ENCODE results near the gene LPIN3.
A peak's percentile ranks its signal among the peaks of the same experiment; 100 is the strongest.

Gene LPIN3

DNA sequence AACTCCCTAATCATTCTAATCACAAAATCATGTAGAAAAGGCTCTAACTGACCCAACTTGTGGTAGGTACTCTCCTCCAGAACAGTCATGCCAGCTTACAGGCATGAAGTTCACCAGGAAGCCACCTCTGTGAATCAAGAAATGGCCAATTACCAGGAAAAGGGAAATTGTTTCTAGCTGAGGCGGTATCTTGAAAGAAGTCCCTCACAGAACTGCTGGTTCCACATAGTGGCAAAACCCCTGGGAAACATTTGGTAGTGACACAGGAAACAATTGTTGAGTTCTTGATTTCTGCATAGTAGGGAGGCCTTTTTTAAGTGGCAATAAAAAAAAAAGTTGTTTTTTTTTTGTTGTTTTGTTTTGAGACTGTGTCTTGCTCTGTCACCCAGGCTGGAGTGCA, 19.6 kb upstream of the LPIN3 start:
- DNase-seq (ENCODE audit: low read depth in 3 of 3), result no peak

DNA sequence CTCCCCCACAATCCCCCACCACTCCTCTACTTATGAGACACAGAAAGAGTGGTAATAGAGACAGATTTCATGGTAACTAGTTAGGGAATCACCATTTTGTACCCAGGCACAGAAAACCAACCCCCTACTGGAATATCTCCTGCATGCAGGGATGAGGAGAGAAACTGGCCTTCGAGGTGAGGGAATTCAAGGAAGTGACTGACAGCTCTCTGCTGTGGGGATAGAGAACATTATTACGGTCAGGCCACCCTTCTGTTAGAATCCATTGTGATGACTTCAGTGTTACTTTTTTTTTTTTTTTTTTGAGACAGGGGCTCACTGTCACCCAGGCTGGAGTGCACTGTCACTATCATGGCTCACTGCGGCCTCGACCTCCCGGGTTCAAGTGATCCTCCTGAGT, 13.4 kb upstream of the LPIN3 start:
- DNase-seq (ENCODE audit: low read depth in 3 of 3), result no peak

DNA sequence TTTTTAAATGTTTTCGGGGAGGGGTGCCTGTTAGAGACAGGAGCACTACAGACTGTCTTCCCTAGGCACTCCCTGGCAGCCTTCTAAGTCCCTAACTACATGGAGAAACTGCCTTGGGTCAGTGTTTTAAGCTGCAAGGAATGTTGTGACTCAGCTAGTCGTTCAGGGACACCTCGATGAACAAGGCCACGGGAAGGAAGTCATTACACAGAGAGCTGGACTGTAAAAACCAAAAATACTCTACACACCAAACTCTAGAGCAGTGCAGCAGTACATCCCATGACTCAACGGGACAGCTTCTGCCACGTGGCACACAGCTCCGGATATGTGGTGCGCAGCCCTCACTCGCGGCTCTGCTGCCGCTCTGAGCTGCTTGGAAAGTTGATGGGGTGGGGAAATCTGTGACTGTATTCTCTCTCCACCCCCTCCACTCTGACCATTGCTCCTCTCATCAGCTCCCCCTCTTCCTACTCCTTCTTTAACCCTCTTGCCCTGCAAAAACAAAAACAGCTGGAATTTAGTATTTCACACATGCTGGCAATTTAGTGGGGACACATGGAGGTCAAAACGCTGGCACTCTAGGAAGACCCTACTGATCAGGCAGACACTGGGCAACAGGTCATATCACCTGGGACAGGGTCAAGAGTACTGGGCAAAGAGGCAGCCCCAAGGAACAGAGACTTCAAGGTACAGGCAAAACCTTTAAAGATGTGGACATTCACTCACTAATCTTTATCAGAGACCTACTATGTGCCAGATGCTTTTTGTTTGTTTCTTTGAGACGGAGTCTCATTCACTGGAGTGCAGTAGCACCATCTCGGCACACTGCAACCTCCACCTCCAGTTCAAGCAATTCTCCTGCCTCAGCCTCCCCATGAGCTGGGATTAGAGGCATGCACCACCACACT, 10.9 kb upstream of the LPIN3 start:
- DNase-seq (ENCODE audit: low read depth in 3 of 3), result peak; percentile 28 to 63 (median 38)

DNA sequence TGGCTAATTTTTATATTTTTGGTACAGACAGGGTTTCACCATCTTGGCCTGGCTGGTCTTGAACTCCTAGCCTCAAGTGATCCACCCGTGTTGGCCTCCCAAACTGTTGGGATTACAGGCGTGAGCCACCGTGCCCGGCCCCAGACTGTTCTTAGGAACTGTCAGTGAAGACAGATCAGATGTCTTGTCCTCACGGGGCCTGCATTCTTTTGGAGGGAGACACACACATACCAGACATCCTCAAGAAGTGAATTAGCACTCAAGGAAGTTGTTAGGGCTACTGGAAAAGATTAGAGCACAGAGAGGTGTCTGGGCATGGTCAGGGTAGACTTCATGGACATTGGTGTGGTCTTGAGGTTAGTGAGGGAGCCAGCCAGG, 10.3 kb upstream of the LPIN3 start:
- DNase-seq (ENCODE audit: low read depth in 3 of 3), result no peak

DNA sequence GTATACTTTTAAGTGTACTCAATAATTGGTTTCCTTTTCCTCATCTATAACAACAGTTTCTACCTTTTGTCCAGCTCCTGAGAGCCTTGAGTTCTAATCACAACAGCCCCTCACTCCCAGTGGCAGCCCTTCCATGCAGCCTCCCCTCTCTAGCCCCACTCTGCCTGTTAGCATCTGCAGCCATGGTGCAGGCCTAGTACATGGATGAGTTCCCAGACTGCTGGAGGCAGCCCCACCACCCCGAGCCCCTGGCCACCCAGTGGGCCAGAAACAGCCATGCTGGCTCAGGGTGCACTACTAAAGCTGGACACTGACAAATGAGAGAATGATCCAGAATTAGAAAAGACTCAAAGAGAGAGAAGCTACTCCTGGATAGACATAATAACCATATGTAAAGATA, 9.7 kb upstream of the LPIN3 start:
- DNase-seq (ENCODE audit: low read depth in 3 of 3), result no peak

DNA sequence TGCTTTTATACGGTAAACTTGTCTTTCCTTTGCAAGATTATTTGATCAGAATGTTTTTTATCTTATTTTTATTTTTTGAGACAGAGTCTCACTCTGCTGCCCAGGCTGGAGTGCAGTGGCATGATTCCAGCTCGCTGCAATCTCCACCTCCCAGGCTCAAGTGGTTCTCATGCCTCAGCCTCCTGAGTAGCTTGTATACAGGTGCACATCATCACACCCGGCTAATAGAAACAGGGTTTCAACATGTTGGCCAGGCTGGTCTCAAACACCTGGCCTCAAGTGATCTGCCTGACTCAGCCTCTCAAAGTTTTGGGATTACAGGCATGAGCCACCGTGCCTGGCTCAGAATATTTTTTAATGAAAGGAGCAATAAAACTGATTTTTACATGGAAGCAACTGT, 8.9 kb upstream of the LPIN3 start:
- no peak for DNase-seq (ENCODE audit: low read depth in 3 of 3)

DNA sequence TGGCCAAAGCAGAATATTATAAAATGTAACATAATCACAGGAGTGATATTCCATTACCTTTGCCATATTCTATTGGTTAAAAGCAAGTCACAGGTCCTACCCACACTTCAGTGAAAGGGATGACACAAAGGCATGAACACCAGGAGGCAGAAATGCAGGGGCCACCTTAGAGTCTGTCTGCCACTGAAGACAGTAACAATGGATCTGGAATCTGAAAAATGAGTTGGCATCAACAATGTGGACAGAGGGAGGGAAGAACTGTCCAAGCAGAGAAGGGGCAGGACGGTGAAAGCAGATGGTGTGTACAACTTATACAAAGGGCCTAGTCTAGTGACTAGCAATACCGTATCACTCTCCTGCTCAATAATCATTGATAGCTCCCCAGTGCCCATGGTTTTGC, 6.6 kb upstream of the LPIN3 start:
- no peak for DNase-seq (ENCODE audit: low read depth in 3 of 3)

DNA sequence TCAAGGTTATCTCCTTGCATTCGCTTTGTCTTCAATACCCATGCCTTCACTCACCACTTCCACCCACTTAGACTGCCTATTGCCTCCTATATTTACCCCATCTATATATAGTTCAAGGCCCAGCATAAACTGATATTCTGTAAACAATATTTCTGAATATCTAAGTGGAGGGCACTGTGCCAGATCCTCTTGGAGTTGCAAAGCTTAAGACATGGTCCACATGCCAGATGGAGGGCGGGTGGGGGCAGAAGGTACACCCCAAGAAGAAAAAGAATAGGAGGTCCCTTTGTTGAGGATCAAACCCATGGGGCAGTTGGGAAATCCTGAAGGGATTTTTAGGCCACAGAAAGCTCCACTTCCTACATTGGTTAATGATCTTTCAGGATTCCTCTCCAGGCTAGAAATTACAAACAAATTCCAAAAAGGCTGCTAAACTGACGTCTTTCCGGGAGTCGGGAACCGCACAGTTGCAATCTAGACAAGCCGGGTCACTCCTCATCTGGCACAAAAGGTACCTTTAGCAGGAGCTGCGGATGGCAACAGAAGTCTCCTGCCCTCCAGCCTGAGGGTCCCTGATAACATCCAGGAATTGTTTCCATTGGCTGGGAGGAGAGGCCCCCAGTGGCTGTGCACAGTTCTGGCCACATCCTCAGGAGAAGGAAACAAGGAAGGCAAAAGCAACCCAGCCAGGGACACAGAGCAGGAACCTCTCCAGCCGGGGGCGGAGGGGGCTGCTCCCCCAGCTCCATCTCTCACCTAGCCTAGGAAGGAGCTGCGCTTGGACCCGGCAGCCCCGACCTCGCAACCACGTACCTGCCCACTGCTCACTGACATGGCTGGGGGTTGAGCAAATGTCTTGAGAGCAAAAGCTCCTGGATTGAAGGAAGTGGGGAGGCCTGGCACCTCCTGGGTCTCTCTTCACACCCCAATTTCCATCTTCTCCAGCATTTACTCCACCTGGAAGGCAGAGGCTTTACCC, 5.9 kb upstream of the LPIN3 start:
- no peak for DNase-seq (ENCODE audit: low read depth in 3 of 3)

DNA sequence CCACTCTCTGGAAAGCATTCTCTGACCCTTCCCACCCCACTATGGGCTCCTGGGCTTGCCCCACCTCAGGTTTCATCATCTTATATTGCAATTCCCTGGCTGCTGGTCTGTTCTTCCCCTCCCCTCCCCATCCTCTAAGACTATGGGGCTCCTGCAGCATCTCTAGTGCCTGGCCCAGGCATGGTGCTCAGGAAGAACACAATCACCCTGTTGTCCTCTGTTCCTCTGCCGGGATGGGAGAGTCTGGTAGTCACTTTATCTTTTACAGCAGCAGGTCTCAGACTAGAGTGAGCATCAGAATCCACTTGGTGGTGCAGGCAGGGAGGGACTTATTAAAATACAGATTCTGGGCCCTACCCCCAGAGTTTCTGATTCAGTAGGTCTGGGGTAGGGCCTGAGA, 5.0 kb upstream of the LPIN3 start:
- no peak for DNase-seq (ENCODE audit: low read depth in 3 of 3)

DNA sequence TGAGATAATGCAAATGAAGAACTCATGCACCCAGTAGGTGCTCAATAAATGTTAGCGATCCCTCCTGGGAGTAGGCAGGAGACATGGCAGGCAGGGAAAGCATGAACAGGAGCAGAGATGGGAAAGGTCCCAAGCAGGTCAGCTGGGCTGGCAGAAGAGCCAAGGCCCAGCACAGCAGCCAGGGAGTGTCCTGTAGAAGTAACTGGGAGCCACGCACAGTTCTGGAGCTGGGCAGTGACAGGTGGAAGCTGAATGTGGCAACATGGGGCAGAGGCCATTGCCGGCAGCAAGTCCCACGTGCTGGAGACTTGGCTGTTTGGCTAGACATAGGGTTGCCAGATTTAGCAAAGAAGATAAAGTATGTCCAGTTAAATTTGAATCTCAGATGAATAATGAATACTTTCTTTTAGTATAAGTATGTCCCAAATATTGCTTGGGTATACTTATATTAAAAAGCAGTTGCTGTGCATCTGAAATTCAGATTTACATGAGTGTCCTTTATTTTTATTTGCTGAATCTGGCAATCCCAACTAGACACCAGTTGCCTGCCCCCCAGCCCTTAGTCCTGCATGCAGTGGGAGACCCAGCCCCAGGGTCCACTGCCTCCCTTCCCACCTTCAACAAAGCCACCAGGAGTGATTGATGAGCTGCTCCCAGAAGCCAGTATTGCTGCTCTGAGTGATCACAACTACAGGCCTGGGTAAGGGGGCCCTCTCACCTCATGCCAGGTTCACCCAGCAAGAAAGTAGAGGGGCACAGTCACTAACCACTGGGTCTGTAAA, 3.7 kb upstream of the LPIN3 start:
- no peak for DNase-seq (ENCODE audit: low read depth in 3 of 3)

DNA sequence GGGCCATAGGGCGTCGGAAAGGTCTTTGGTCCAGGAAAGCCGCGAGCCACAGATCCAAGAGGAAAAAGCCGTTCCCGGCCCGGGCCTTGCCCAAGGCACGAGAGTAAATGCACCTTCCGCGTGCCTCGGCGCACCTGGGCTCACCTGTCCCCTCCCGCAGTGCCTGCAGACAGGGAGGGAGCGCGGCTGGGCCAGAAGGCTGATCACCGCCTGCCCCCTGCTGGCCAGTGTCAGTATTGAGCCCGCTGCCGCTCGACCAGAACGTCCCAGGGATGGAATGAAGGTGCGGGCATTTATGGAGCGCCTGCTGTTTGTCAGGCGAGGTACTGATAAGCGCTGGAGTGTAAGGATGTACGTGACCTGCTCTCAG, 679 bp upstream of the LPIN3 start:
- DNase-seq (ENCODE audit: low read depth in 3 of 3), result peak; percentile 70 to 81 (median 71)

DNA sequence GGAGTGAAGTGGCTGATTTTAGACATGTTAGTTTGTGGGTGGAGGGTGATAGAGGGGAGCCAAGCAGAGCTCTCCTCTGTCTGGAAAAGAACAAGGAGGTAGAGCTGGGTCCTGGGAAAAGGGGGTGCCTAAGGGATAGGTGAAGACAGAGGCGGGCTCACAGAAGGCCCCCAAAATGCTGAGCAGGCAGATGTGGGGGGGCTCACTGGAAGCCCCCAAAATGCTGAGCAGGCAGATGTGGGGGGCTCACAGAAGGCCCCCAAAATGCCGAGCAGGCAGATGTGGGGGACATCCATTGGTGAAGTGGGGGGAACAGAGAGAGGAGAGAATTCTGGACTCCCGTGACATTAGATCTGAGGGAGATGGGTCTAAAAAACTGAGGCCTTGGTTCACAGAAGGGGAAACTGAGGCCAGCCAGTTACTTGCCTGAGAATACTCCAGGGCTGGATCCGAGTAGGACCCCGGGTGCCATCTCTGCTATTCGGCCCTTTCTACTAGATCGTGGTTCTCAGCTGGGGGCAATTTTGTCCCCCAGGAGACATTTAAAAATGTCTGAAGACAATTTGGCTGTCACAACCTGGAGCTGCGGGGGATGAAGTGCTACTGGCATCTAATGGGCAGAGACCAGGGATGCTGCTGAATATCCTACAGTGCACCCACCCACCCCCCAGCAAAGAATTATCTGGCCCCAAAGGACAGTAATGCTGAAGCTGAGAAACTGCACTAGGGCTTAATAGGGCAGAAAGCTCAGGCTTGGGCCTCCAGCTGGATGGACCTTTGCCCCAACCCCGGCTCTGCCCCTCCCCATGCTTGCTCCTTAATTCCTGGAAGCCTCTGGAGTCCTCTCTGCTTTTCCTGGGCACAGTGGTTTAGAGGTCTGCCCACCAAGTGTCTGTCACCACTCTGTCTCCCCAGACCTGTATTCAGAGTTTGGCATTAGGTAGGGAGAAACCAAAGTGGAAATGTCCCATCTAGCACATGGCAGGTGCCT, 2.1 kb downstream of the LPIN3 start:
- no peak for DNase-seq (ENCODE audit: low read depth in 3 of 3)

DNA sequence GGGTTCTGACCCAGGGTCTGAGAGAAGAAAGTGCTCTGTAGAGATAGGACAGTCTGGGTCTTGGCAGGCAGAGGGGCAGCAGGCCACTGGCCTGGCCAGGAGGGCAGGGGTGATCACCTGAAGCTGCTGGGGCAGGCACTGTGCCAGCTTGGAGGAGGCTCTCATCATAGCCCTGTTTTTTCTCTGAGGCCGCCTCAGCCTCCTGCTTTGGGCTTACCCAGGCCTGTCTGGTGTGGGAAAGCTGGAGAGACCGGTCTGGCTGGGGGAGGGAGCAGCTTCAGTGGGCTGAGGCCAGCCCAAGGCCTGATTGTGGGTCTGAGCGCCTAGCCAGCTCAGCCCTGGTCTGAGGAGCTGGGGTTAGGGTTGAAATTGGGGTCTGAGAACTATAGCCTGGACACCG, 3.9 kb downstream of the LPIN3 start:
- DNase-seq (ENCODE audit: low read depth in 3 of 3), result no peak

DNA sequence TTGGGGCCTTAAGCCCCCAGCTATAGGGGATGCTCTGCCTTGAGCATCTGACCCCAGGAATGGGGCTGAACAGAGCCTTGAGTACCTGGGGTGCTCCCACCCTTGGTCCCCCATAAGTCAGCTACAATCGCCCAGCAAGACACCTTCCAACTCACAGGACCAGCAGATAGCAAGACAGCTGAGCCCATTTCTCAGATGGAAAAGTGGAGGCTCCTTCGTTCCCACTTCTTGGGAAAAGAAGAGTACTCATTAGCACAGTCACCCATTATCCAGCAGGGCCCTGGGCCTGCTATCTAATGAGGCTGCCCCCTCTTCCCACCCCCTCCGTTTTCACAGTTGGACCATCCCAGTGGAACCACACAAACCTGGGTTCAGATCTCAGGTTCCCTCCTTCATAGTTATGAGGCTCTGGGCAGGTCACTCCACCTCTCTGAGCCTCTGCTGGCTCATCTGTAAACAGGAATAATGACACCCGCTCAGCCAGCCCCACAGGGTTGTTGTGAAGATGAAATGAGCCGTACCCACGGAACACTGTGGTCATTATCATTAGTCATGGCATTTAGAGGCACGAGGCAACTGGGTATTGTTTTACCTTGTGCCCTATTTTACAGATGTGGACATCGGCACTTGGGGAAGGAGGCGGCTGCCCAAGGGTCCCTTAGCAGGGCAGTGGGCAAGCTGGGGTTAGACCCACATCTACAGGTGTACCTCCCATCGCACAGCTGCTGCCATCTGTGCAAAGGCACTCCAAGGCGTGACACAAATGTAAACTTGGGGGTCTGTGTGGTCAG, 4.5 kb downstream of the LPIN3 start:
- DNase-seq (ENCODE audit: low read depth in 3 of 3), result no peak

DNA sequence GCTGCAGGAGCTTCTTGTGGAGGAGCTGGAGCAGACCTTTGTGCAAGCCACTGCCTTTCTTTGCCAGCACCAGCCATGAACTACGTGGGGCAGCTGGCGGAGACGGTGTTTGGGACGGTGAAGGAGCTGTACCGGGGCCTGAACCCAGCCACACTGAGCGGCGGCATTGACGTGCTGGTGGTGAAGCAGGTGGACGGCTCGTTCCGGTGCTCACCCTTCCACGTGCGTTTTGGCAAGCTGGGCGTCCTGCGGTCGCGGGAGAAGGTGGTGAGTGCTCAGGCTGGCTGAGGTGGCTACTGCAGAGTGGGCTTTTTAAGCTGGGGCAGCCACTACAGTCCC, 5.1 kb downstream of the LPIN3 start:
- no peak for DNase-seq (ENCODE audit: low read depth in 3 of 3)

DNA sequence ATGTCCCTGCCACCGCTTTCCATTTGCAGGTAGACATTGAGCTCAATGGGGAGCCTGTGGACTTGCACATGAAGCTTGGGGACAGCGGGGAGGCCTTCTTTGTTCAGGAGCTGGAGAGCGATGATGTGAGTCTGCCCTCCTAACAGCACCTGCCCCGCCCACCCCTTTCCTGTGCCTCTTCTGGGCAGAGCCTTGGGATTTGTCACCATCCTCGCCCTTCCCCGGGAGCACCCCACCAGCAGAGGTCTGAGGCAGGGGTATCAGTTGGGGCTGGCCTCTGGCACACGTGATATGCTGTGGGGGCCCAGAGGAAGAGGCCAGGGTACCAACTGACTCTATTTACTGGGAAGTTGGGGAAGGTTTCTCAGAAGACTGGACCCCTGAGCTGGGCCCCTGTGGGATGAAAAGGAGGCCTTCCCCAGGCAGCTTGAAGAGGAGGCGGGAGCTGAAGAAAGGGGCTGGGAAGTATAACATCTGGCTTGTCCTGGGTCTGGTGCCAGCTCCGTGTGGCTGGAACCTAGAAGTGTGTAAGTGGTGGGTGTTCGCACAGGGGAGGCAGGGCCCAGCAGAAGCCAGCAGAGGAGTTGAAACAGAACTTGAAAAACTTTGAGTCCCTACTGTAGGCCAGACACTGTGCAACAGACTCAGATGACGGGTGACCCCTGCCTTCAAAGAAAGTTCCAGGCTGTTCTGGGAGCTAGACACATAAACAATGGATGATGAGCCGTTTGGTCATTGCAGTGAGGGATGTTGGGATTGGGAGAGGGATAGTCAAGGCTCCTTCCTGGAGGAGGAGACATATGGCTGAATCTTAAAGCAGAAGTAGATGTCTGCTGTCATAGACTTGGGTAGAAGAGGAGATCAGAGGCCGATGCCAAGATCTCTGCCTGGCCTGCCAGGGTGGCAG, 7.2 kb downstream of the LPIN3 start:
- no peak for DNase-seq (ENCODE audit: low read depth in 3 of 3)

DNA sequence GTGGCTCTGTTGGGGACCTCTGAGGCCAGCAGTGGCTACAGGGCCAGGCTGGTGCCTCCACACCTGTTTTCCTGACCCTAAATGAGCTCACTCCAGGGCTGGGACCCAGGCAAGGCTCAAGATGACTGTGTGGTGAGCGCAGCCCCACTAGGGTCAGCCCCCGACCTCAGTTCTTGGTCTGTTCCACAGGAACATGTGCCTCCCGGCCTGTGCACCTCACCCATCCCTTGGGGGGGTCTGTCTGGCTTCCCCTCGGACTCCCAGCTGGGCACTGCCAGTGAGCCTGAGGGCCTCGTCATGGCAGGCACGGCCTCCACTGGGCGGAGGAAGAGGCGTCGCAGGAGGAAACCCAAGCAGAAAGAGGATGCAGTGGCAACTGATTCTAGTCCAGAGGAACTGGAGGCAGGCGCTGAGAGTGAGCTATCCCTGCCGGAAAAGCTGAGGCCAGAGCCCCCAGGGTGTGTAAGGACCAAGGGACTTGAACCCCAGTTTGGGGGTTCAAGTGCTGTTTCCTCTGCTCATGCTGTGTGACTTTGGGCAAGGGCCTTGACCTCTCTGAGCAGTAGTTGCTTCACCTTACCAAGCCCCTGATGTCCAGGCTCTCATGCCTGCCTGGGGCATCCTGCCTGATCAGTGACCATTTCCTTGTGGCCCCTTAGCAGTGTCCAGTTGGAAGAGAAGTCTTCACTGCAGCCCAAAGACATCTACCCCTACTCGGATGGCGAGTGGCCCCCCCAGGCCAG, 8.0 kb downstream of the LPIN3 start:
- no peak for DNase-seq (ENCODE audit: low read depth in 3 of 3)

DNA sequence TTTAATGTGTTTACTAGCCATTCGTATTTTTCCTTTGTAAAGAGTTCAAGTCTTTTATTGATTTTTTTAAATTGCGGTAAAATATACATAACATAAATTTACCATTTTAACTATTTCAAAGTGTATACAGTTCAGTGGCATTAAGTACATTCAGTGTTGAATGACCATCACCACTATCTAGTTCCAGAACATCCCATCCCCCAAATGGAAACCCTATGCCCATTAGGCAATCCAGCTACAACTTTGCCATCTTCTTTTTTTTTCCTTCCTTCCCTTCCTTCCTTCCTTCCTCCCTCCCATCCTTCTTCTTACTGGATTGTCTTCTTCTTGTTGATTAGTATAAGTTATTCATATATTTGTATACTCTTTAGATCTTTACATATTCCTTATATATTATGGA, 8.6 kb downstream of the LPIN3 start:
- no peak for DNase-seq (ENCODE audit: low read depth in 3 of 3)

All from stimulated activated CD4-positive, alpha-beta T cell treated with anti-CD3 and anti-CD28 coated beads, TNF-alpha, amount 100 ng/mL, for 24 hours (primary cell).